Neural crest cell (in vitro differentiated cells): ENCODE data around the gene SCO1. TPM values are rescaled to one million over a fixed set of nuclear protein-coding genes. Genes with fewer than 3 reads are reported as not detected.

Experiments used
- DNase-seq: peaks from one replicate; pipeline ENCODE4 v3.0.0; 2021; ENCODE audit warnings: low read depth, mixed read lengths, low spot score
- H3K27ac Mint-ChIP-seq: one replicate; pipeline ENCODE4 v1.8.0; 2021; ENCODE audit warnings: mild to moderate bottlenecking, mixed read lengths; ENCODE audit not compliant: unreplicated experiment
- H3K27me3 Mint-ChIP-seq: 2 replicates; pipeline ENCODE4 v1.8.0; 2021; ENCODE audit warnings: low read depth, mild to moderate bottlenecking, mixed read lengths
- H3K36me3 Mint-ChIP-seq: 2 replicates; pipeline ENCODE4 v1.8.0; 2021; ENCODE audit warnings: low read depth, mild to moderate bottlenecking, mixed read lengths
- H3K4me1 Mint-ChIP-seq: 2 replicates; pipeline ENCODE4 v1.8.0; 2021; ENCODE audit warnings: mixed read lengths
- H3K4me3 Mint-ChIP-seq: one replicate; pipeline ENCODE4 v1.8.0; 2021; ENCODE audit warnings: mild to moderate bottlenecking, mixed read lengths
- H3K9me3 Mint-ChIP-seq: 2 replicates; pipeline ENCODE4 v1.8.0; 2021; ENCODE audit warnings: mixed read lengths
- total RNA-seq: library from RNA; stranded (reverse); gene quantifications from 2 replicates; pipeline ENCODE4 v1.2.1, GENCODE V29; 2021
- TF ChIP-seq, protein P1 (sequence below): fragments of 200-600 bp; sonication (generic); conservative IDR thresholded peaks from 2 replicates; pipeline ENCODE4 v1.5.0; 2021; ENCODE audit warnings: antibody characterized with exemption, mild to moderate bottlenecking

The SCO1 gene
- total RNA-seq, 1 donor from 2014 or later = 36.2 TPM

DNA sequence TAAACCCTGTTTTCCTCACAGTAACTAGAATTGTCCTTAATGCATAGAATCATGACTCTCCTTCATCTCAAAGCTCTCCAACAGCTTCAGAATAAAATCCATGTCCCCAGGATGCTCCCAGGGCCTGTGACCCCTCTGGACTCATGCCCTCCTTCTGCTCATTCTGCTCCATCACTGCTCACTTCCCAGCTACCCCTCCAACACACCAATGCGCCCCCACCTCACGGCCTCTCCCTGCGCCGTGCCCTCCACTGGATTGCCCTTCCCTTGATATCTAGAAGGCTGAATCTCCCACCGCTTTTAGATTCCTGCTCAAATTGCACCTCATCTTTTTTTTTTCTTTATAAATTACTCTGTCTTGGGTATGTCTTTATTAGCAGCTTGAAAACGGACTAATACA lies 45.1 kb upstream of the SCO1 start:
- no peak for DNase-seq
- H3K4me1 Mint-ChIP-seq = peaks cover 12% of the 10 kb centered on the region
- no peaks in the 10 kb centered on the region for H3K9me3 Mint-ChIP-seq
- no peak overlapping the region for H3K4me3 Mint-ChIP-seq
- H3K36me3 Mint-ChIP-seq = no peaks in the 10 kb centered on the region
- TF ChIP-seq, protein P1, sequence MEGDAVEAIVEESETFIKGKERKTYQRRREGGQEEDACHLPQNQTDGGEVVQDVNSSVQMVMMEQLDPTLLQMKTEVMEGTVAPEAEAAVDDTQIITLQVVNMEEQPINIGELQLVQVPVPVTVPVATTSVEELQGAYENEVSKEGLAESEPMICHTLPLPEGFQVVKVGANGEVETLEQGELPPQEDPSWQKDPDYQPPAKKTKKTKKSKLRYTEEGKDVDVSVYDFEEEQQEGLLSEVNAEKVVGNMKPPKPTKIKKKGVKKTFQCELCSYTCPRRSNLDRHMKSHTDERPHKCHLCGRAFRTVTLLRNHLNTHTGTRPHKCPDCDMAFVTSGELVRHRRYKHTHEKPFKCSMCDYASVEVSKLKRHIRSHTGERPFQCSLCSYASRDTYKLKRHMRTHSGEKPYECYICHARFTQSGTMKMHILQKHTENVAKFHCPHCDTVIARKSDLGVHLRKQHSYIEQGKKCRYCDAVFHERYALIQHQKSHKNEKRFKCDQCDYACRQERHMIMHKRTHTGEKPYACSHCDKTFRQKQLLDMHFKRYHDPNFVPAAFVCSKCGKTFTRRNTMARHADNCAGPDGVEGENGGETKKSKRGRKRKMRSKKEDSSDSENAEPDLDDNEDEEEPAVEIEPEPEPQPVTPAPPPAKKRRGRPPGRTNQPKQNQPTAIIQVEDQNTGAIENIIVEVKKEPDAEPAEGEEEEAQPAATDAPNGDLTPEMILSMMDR = no peak
- peaks cover 7% of the 10 kb centered on the region for H3K27me3 Mint-ChIP-seq
- H3K27ac Mint-ChIP-seq = no peak overlapping the region

DNA sequence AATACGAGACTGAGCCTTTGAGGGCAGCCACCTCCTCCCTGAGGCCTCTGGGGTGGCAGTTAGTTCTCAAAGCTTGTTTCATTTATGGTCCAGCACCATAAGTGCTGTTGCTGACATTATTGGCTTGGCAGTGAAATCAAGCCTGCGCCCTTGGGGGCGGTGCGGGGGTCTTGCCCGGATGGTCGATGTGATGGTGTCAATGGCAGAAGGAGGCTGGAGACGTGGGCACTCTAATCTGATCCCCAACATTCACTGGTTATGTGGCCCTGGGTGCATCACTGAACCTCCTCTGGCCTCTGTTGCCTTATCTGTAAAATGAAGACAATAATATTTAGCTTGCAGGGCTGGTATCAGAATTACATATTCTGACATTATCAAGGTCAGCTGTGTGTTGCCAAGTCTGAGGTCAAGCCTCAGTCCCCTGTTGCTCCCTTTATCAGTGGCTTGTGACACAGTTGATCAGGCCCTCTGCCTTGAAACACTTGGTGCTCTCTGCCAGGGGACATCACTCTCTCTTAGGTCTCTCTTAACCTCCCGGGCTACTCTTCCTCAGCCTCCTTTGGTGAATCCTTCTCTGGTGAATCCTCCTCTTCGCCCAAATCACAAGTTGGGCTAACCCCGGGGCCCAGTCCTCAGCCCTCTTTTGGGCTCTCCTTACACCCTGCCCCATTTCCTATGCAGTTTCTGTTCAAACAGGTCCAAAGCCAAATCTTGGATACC lies 44.2 kb upstream of the SCO1 start:
- H3K4me3 Mint-ChIP-seq = no peak overlapping the region
- H3K27me3 Mint-ChIP-seq = peaks cover 7% of the 10 kb centered on the region
- no peaks in the 10 kb centered on the region for H3K36me3 Mint-ChIP-seq

DNA sequence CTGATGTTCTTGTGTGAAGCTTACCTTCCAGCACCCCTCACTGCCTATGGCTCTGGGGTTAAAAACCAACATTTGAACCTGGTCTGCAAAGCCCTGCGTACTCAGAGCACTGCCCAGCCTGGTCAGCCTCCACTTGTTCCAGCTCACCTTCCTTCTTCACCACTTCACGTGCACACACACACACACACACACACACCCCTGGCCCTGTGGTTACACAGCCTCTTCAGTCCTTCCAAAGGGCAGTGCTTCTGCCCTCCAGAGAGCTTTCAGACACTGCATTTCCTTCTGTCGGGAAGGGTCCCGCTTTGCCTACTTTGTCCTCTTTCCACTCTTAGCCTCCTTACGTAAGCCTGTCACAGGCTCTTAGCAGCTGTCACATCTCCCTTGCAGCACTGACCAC lies 42.1 kb upstream of the SCO1 start:
- Mint-ChIP-seq H3K27ac (peak overlapping the region; percentile 90), H3K27me3 (peaks cover 7% of the 10 kb centered on the region), H3K36me3 (no peaks in the 10 kb centered on the region), H3K9me3 (no peaks in the 10 kb centered on the region), H3K4me1 (peaks cover 11% of the 10 kb centered on the region), H3K4me3 (no peak overlapping the region)
- DNase-seq = no peak
- TF ChIP-seq, protein P1 = no peak

More for the DNA sequence above, 44.2 kb upstream of the SCO1 start:
- TF ChIP-seq, protein P1 = no peak
- Mint-ChIP-seq H3K4me1 (peaks cover 15% of the 10 kb centered on the region), H3K27ac (no peak overlapping the region), H3K9me3 (no peaks in the 10 kb centered on the region)
- DNase-seq = no peak

DNA sequence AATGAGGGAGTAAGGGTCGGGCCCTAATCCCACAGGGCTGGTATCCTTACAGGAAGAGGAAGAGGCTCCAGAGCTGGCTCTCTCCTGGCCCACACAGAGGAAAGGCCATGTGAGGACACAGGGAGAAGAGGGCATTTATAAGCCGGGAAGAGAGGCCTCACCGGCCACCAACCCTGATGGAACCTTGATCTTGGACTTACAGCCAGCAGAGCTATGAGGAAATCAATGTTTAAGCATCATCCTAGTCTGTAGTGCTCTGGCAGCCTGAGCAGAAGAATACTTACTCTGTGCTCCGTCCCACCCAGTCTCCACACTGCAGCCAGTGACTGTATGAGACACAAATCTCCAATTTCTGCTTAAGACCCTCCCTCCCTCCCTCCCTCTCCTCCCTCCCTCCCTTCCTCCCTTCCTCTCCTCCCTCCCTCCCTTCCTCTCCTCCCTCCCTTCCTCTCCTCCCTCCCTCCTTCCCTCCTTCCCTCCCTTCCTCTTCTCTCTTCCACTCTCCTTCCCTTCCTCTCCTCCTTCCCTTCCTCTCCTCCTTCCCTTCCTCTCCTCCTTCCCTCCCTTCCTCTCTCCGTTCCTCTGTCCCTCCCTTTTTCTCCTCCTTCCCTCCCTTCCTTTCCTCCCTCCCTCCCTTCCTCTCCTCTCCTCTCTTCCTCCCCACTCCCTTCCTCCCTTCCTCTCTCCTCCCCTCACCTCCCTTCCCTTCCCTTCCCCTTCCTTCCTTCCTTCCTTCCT lies 41.4 kb upstream of the SCO1 start:
- no peaks in the 10 kb centered on the region for H3K9me3 Mint-ChIP-seq
- H3K27ac Mint-ChIP-seq = no peak overlapping the region
- TF ChIP-seq, protein P1 = no peak
- peaks cover 9% of the 10 kb centered on the region for H3K4me1 Mint-ChIP-seq
- no peaks in the 10 kb centered on the region for H3K36me3 Mint-ChIP-seq
- peaks cover 7% of the 10 kb centered on the region for H3K27me3 Mint-ChIP-seq
- no peak overlapping the region for H3K4me3 Mint-ChIP-seq
- no peak for DNase-seq

DNA sequence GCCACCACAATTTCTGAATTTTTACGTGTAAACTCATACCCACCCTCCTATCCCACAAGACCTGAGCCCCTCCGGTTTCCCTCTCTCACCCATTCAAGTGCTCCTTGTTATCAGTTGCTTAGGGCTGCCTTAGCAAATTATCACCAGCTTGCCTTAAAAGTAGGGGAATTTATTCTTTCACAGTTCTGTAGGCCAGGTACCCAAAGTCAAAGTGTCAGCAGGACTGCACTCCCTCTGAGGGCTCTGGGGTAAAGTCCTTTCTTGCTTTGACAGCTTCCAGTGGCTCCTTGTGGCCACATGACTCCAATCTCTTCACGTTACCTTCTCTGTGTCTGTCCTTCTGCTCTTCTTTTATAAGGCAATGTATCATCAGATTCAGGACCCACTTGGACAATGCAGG lies 40.4 kb upstream of the SCO1 start:
- Mint-ChIP-seq H3K27me3 (peaks cover 7% of the 10 kb centered on the region), H3K27ac (no peak overlapping the region), H3K4me3 (no peak overlapping the region)

More for the DNA sequence above, 40.4 kb upstream of the SCO1 start:
- no peaks in the 10 kb centered on the region for H3K36me3 Mint-ChIP-seq
- peaks cover 14% of the 10 kb centered on the region for H3K4me1 Mint-ChIP-seq
- no peaks in the 10 kb centered on the region for H3K9me3 Mint-ChIP-seq
- no peak for DNase-seq
- TF ChIP-seq, protein P1 = no peak
